ENCODE results near the gene C3orf22.

GRCh38 chr3:126517986-126518778 lies 40.5 kb downstream of the C3orf22 start:
- TF ChIP-seq CTCF (conservative IDR thresholded peaks at IDR 0.05 in 1 of 2, IDR thresholded peaks at IDR 0.05 in 1 of 2; ENCODE audit: extremely low read depth in 1 of 2, insufficient read depth in 1 of 2, low read depth in 1 of 2, low read length in 2 of 2) (no peak), EZH2 (IDR thresholded peaks at IDR 0.05; ENCODE audit: borderline replicate concordance, low read length) (no peak)
